ENCODE data around the gene ACADSB. TPM values are rescaled to one million over a fixed set of nuclear protein-coding genes. Genes with fewer than 3 reads are reported as not detected.

ACADSB gene
- total and polyA plus RNA-seq, 10 of the 15 experiments (the other 5 are each of a cell fraction or from before 2014, with no cell fraction given), result 10.8 to 24.0 (median 15.0) TPM

- TF ChIP-seq EP300 (IDR thresholded peaks at IDR 0.05; ENCODE audit: borderline replicate concordance in 1 of 2, control insufficient read depth in 1 of 2, low read depth in 2 of 2, low read length in 2 of 2) (no peak), SREBF2 (IDR thresholded peaks at IDR 0.05; ENCODE audit: low read length) (no peak), TCF12 (IDR thresholded peaks at IDR 0.05; ENCODE audit: low read depth, low read length) (no peak), BHLHE40 (IDR thresholded peaks at IDR 0.05; ENCODE audit: borderline replicate concordance in 1 of 2, low read depth in 2 of 2, low read length in 1 of 2) (no peak)
These were observed 53.9 kb downstream of the ACADSB start (continued) for GRCh38 chr10:123062726-123063125.

DNA sequence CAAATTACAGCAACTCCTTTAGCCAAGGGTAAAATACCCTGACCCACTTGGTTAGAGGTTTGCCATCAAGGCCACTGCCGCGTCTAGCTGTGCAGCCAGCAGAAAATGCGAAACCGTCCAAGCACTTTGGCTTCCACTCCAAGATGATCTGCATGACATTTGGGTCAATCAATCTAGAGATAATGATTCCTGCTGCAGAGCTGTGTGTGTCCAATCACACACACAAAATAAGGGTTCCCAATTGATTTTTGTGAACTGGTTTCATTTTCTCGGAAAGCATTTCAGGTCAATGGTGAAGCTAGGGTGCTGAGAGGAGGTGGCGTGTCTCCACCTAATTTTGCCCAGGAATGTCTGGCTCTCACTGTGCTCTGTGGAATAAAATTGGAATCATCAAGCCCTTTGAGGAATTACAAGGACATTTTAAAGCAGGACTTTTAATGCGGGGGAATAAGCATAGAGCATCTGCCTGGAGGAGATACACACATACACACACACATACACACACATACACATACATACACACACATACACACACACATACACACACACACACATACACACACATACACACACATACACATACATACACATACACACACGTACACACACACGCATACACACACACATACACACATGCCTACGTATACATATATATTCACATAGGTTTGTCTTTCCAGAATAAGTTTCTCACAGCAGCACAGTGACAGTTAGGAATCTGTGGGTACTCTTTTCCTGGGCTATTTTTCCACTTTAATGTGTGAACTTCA, 59.5 kb downstream of the ACADSB start:
- POLR2A ChIA-PET, result no interaction called here
- no peak for FAIRE-seq
- no peaks in the 10 kb centered on the region for H3K79me2 ChIP-seq (ENCODE audit: control insufficient read depth, insufficient read depth, low read length)
- TF ChIP-seq HDAC2 (IDR thresholded peaks at IDR 0.05) (no peak), BCL3 (IDR thresholded peaks at IDR 0.05; ENCODE audit: borderline replicate concordance, insufficient read depth, low read depth, low read length, poor library complexity, severe bottlenecking) (peak; percentile 17), EED (IDR thresholded peaks at IDR 0.05; ENCODE audit: low read depth) (no peak)
- no peaks in the 10 kb centered on the region for H3K9me3 ChIP-seq (replicated peaks; ENCODE audit: control insufficient read depth, insufficient read depth, low read length)
- CTCF ChIA-PET, result interaction anchor here (2.6 kb wide), 1 partner anchor 25 kb away, joined by 7 read pairs; no protein-coding TSS in a partner anchor
- H3K36me3 ChIP-seq (ENCODE audit: control insufficient read depth in 2 of 2, insufficient read depth in 2 of 2, low read length in 1 of 2), result no peaks in the 10 kb centered on the region
- no peak overlapping the region for H3K4me3 ChIP-seq
- H2AFZ ChIP-seq (ENCODE audit: control insufficient read depth, low read depth, low read length), result no peak overlapping the region
- ATAC-seq, result no peak
- RAD21 ChIA-PET (ENCODE audit: unreplicated experiment), result no interaction called here
- no peak overlapping the region for H3K4me2 ChIP-seq (ENCODE audit: control insufficient read depth, insufficient read depth)
- DNase-seq (ENCODE audit: low read depth, low spot score), result no peak
- H3K27me3 ChIP-seq (replicated peaks in 1 of 2; ENCODE audit: control insufficient read depth in 2 of 2, insufficient read depth in 2 of 2, low read length in 1 of 2), result no peaks in the 10 kb centered on the region; a peak in 1 of 4 replicates
- no peaks in the 10 kb centered on the region for H4K20me1 ChIP-seq (ENCODE audit: control insufficient read depth, insufficient read depth)
- no peak overlapping the region for H3K27ac ChIP-seq (ENCODE audit: control insufficient read depth, insufficient read depth)
- in situ Hi-C loops (cut with MboI), result no loop called here
- 70% methylated on average over 10 of the region's 10 CpGs for WGBS (ENCODE audit: insufficient coverage, insufficient replicate concordance, low lambda C conversion rate, missing lambda C conversion rate)
- SMC1A ChIA-PET (ENCODE audit: uncharacterized antibody, unreplicated experiment), result no interaction called here
- intact Hi-C loops (cut with micrococcal nuclease; ENCODE audit: unreplicated experiment), result no loop called here
- BruUV-seq (replicated peaks), result no TSS peak
- no peak overlapping the region for H3K9ac ChIP-seq (ENCODE audit: control insufficient read depth, insufficient read depth, low read length)
- H3K4me1 ChIP-seq (ENCODE audit: control insufficient read depth, insufficient read depth, low read length), result no peaks in the 10 kb centered on the region
